ENCODE data around the gene FAM186B.
A peak's percentile ranks its signal among the peaks of the same experiment; 100 is the strongest.

FAM186B gene

GRCh38 chr12:49627752-49628360, 22.4 kb upstream of the FAM186B start:
- in situ Hi-C loops (cut with MboI; ENCODE audit: low sequenced_read_pairs, unreplicated experiment): no loop called here
- TF ChIP-seq, protein P1, sequence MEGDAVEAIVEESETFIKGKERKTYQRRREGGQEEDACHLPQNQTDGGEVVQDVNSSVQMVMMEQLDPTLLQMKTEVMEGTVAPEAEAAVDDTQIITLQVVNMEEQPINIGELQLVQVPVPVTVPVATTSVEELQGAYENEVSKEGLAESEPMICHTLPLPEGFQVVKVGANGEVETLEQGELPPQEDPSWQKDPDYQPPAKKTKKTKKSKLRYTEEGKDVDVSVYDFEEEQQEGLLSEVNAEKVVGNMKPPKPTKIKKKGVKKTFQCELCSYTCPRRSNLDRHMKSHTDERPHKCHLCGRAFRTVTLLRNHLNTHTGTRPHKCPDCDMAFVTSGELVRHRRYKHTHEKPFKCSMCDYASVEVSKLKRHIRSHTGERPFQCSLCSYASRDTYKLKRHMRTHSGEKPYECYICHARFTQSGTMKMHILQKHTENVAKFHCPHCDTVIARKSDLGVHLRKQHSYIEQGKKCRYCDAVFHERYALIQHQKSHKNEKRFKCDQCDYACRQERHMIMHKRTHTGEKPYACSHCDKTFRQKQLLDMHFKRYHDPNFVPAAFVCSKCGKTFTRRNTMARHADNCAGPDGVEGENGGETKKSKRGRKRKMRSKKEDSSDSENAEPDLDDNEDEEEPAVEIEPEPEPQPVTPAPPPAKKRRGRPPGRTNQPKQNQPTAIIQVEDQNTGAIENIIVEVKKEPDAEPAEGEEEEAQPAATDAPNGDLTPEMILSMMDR (IDR thresholded peaks at IDR 0.05; ENCODE audit: borderline replicate concordance, control extremely low read depth, extremely low read depth, insufficient read depth, missing control alignments): no peak
- DNase-seq (ENCODE audit: low spot score): no peak

DNA sequence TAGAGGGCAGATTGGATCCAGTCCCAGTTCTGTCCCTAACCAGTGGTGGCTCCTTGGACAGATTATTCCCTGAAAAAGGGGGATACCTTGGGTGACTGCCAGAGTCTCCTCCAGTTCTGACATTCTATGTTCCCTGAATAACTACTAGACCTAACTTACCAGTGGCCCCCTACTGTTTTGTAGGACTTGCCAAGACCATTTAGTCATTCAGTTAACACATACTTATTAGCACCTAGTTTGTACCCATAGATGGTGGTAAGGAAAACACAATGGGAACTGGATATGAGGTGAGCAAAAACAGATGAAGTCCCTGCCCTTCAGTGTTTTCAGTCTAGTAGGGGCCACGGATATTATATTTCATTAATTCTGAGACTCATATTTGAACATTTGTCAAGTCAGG, 21.4 kb upstream of the FAM186B start:
- TF ChIP-seq, protein P1 (IDR thresholded peaks at IDR 0.05; ENCODE audit: borderline replicate concordance, control extremely low read depth, extremely low read depth, insufficient read depth, missing control alignments): no peak
- in situ Hi-C loops (cut with MboI; ENCODE audit: low sequenced_read_pairs, unreplicated experiment): no loop called here
- DNase-seq (ENCODE audit: low spot score): no peak

DNA sequence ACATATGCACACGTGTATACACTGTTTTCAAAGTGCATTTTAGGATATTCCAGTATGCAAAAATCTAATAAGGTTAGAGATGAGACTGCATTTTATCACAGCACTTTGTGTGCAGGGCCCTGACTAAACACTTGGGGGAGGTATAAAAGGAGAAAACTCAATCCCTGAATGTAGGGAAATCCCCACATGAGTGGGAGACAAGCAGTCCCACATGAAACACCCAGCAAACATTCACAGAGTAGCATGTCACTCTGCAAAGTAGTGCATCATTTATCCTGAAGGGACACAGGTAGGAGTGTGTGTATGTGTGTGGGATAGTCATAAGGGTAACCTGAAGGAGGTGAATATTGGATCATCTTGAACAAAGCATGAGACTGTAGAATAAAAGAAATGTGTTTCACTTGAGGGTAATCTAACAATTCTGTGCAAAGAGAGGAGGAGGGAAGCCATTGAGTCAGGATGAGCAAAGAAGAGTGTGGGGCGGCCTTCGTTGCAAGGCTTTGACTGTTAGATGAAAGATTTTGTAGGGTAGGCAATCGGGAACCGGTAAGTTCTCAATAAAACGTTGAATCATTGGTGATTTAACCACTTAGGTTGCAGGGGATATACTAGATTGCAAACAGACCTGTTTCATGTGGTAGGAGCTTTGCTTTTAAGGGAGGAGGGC, 20.9 kb upstream of the FAM186B start:
- TF ChIP-seq, protein P1 (IDR thresholded peaks at IDR 0.05; ENCODE audit: borderline replicate concordance, control extremely low read depth, extremely low read depth, insufficient read depth, missing control alignments): peak; percentile 30
- in situ Hi-C loops (cut with MboI; ENCODE audit: low sequenced_read_pairs, unreplicated experiment): no loop called here
- no peak for DNase-seq (ENCODE audit: low spot score)

- TF ChIP-seq, protein P1 (IDR thresholded peaks at IDR 0.05; ENCODE audit: borderline replicate concordance, control extremely low read depth, extremely low read depth, insufficient read depth, missing control alignments): no peak
- in situ Hi-C loops (cut with MboI; ENCODE audit: low sequenced_read_pairs, unreplicated experiment): no loop called here
- DNase-seq (ENCODE audit: low spot score): no peak
Observed at GRCh38 chr12:49624921-49625577, 19.6 kb upstream of the FAM186B start.

- peak; percentile 98 for DNase-seq (ENCODE audit: low spot score)
- in situ Hi-C loops (cut with MboI; ENCODE audit: low sequenced_read_pairs, unreplicated experiment): no loop called here
- TF ChIP-seq, protein P1 (IDR thresholded peaks at IDR 0.05; ENCODE audit: borderline replicate concordance, control extremely low read depth, extremely low read depth, insufficient read depth, missing control alignments): peak; percentile 80
Observed at GRCh38 chr12:49623142-49623904, 17.9 kb upstream of the FAM186B start, which contains the start of gene PRPF40B. TSS of gene PRPF40B (plus strand) at chr12:49623561. CDS start at chr12:49623591, 30 bp downstream.

- DNase-seq (ENCODE audit: low spot score): peak; percentile 63
- in situ Hi-C loops (cut with MboI; ENCODE audit: low sequenced_read_pairs, unreplicated experiment): no loop called here
- TF ChIP-seq, protein P1 (IDR thresholded peaks at IDR 0.05; ENCODE audit: borderline replicate concordance, control extremely low read depth, extremely low read depth, insufficient read depth, missing control alignments): no peak
Observed at GRCh38 chr12:49622501-49623141, 17.2 kb upstream of the FAM186B start.

All from GM13976 (cell line).